HEK293 (cell line): ENCODE measurements around the gene B4GALNT3.

Source experiments
- CTCF ChIA-PET: fragments of 350-600 bp; formaldehyde crosslinking; extraction: SDS; loops from one replicate; lab custom pipeline; 2021; ENCODE audit warnings: antibody characterized with exemption; lab: Yijun Ruan, JAX
- POLR2A ChIA-PET: fragments of 300-600 bp; formaldehyde crosslinking; extraction: SDS; loops from one replicate; lab custom pipeline; 2020; ENCODE audit warnings: antibody characterized with exemption, inconsistent platforms; lab: Yijun Ruan, JAX
- H3K27ac ChIP-seq: fragments of 200-500 bp; sonication (Bioruptor generic); 2 replicates; pipeline ENCODE4 v1.5.1; 2014; ENCODE audit warnings: low read depth, low read length, control low read depth, inconsistent platforms; ENCODE audit errors: extremely low read depth
- H3K36me3 ChIP-seq, 2 experiments: fragments of 200-500 bp in 1 of 2; sonication (Bioruptor generic) in 1 of 2; 1 replicate in 1 of 2; 2 replicates in 1 of 2; pipeline ENCODE4 v1.5.1; 2014 to 2017; ENCODE audit warnings: inconsistent platforms in 2 of 2, low read length in 2 of 2; ENCODE audit not compliant: control insufficient read depth in 2 of 2, insufficient read depth in 1 of 2
- H3K4me1 ChIP-seq: fragments of 200-500 bp; sonication (Bioruptor generic); 2 replicates; pipeline ENCODE4 v1.5.1; 2014; ENCODE audit warnings: mild to moderate bottlenecking, low read length, inconsistent platforms; ENCODE audit not compliant: control insufficient read depth, insufficient read depth
- H3K4me3 ChIP-seq: 2 replicates; pipeline ENCODE4 v1.5.1; 2011; ENCODE audit warnings: low read depth, mild to moderate bottlenecking, control low read depth, low read length, moderate library complexity
- H3K9me3 ChIP-seq: fragments of 200-500 bp; sonication (Bioruptor generic); 2 replicates; pipeline ENCODE4 v1.5.1; 2014; ENCODE audit warnings: low read depth, low read length, inconsistent platforms; ENCODE audit not compliant: control insufficient read depth, insufficient read depth
- BCL11A ChIP-seq: fragments of 450-650 bp; formaldehyde crosslinking; IDR thresholded peaks from 2 replicates; pipeline ENCODE4 v1.5.1; 2016; ENCODE audit warnings: low read depth, missing biosample characterization, missing genetic modification characterization
- FEZF1 ChIP-seq: fragments of 450-650 bp; formaldehyde crosslinking; IDR thresholded peaks from 2 replicates; pipeline ENCODE4 v1.5.1; 2016; ENCODE audit warnings: missing biosample characterization, missing genetic modification characterization
- GLIS1 ChIP-seq: fragments of 450-650 bp; formaldehyde crosslinking; IDR thresholded peaks from 2 replicates; pipeline ENCODE4 v1.5.1; 2016; ENCODE audit warnings: missing biosample characterization, missing genetic modification characterization
- OSR2 ChIP-seq: fragments of 450-650 bp; formaldehyde crosslinking; IDR thresholded peaks from 2 replicates; pipeline ENCODE4 v1.5.1; 2016; ENCODE audit warnings: missing biosample characterization, missing genetic modification characterization
- SCRT1 ChIP-seq: fragments of 450-650 bp; formaldehyde crosslinking; IDR thresholded peaks from 2 replicates; pipeline ENCODE4 v1.5.1; 2016; ENCODE audit warnings: missing biosample characterization, missing genetic modification characterization, borderline replicate concordance
- SCRT2 ChIP-seq: fragments of 450-650 bp; formaldehyde crosslinking; IDR thresholded peaks from 2 replicates; pipeline ENCODE4 v1.5.1; 2016; ENCODE audit warnings: missing biosample characterization, missing genetic modification characterization
- SP2 ChIP-seq: fragments of 450-650 bp; formaldehyde crosslinking; IDR thresholded peaks from 2 replicates; pipeline ENCODE4 v1.5.1; 2016; ENCODE audit warnings: missing biosample characterization, missing genetic modification characterization
- SP3 ChIP-seq: fragments of 450-650 bp; formaldehyde crosslinking; IDR thresholded peaks from 2 replicates; pipeline ENCODE4 v1.5.1; 2016; ENCODE audit warnings: missing biosample characterization, missing genetic modification characterization
- SP7 ChIP-seq: fragments of 450-650 bp; formaldehyde crosslinking; IDR thresholded peaks from 2 replicates; pipeline ENCODE4 v1.5.1; 2016; ENCODE audit warnings: missing biosample characterization, missing genetic modification characterization
- TCF7L2 ChIP-seq: IDR thresholded peaks from 2 replicates; pipeline ENCODE4 v1.6.1; 2011; ENCODE audit warnings: low read depth, mild to moderate bottlenecking, inconsistent platforms, low read length, moderate library complexity, borderline replicate concordance
- TRIM28 ChIP-seq: IDR thresholded peaks from 2 replicates; pipeline ENCODE4 v1.6.1; 2011; ENCODE audit warnings: low read length, control low read depth, borderline replicate concordance
- YY2 ChIP-seq: fragments of 450-650 bp; formaldehyde crosslinking; IDR thresholded peaks from 2 replicates; pipeline ENCODE4 v1.5.1; 2016; ENCODE audit warnings: missing biosample characterization, missing genetic modification characterization
- ZBTB20 ChIP-seq: fragments of 450-650 bp; formaldehyde crosslinking; IDR thresholded peaks from 2 replicates; pipeline ENCODE4 v1.5.1; 2016; ENCODE audit warnings: missing biosample characterization, missing genetic modification characterization
- ZBTB8A ChIP-seq: fragments of 450-650 bp; formaldehyde crosslinking; IDR thresholded peaks from 2 replicates; pipeline ENCODE4 v1.5.1; 2016; ENCODE audit warnings: missing biosample characterization, missing genetic modification characterization
- ZFP3 ChIP-seq: fragments of 450-650 bp; formaldehyde crosslinking; IDR thresholded peaks from 2 replicates; pipeline ENCODE4 v1.5.1; 2016; ENCODE audit warnings: low read depth, missing biosample characterization, missing genetic modification characterization
- ZIC2 ChIP-seq: fragments of 450-650 bp; formaldehyde crosslinking; IDR thresholded peaks from 2 replicates; pipeline ENCODE4 v1.5.1; 2016; ENCODE audit warnings: missing biosample characterization, missing genetic modification characterization
- ZNF10 ChIP-seq: fragments of 450-650 bp; formaldehyde crosslinking; IDR thresholded peaks from 2 replicates; pipeline ENCODE4 v1.5.1; 2017; ENCODE audit warnings: missing biosample characterization, missing genetic modification characterization
- ZNF114 ChIP-seq: fragments of 450-650 bp; formaldehyde crosslinking; IDR thresholded peaks from 2 replicates; pipeline ENCODE4 v1.5.0; 2017; ENCODE audit warnings: missing biosample characterization, missing genetic modification characterization
- ZNF2 ChIP-seq: fragments of 450-650 bp; formaldehyde crosslinking; IDR thresholded peaks from 2 replicates; pipeline ENCODE4 v1.5.1; 2016; ENCODE audit warnings: missing biosample characterization, missing genetic modification characterization
- ZNF223 ChIP-seq: fragments of 450-650 bp; formaldehyde crosslinking; IDR thresholded peaks from 2 replicates; pipeline ENCODE4 v1.5.1; 2016; ENCODE audit warnings: missing biosample characterization, missing genetic modification characterization
- ZNF266 ChIP-seq: fragments of 450-650 bp; formaldehyde crosslinking; IDR thresholded peaks from 2 replicates; pipeline ENCODE4 v1.5.1; 2016; ENCODE audit warnings: missing biosample characterization, missing genetic modification characterization, low read depth
- ZNF324 ChIP-seq: fragments of 450-650 bp; formaldehyde crosslinking; IDR thresholded peaks from 2 replicates; pipeline ENCODE4 v1.5.1; 2016; ENCODE audit warnings: missing biosample characterization, missing genetic modification characterization
- ZNF423 ChIP-seq: fragments of 450-650 bp; formaldehyde crosslinking; IDR thresholded peaks from 2 replicates; pipeline ENCODE4 v1.5.1; 2016; ENCODE audit warnings: missing biosample characterization, missing genetic modification characterization
- ZNF433 ChIP-seq: fragments of 450-650 bp; formaldehyde crosslinking; IDR thresholded peaks from 2 replicates; pipeline ENCODE4 v1.5.1; 2016; ENCODE audit warnings: missing biosample characterization, missing genetic modification characterization, low read depth
- ZNF548 ChIP-seq: fragments of 450-650 bp; formaldehyde crosslinking; IDR thresholded peaks from 2 replicates; pipeline ENCODE4 v1.5.1; 2016; ENCODE audit warnings: missing biosample characterization, missing genetic modification characterization
- ZNF585B ChIP-seq: fragments of 450-650 bp; formaldehyde crosslinking; IDR thresholded peaks from 2 replicates; pipeline ENCODE4 v1.5.1; 2016; ENCODE audit warnings: missing biosample characterization, missing genetic modification characterization
- ZNF658 ChIP-seq: fragments of 450-650 bp; formaldehyde crosslinking; IDR thresholded peaks from 2 replicates; pipeline ENCODE4; 2016; ENCODE audit warnings: missing biosample characterization, missing genetic modification characterization
- ZNF660 ChIP-seq: fragments of 450-650 bp; IDR thresholded peaks from 2 replicates; pipeline ENCODE4 v1.5.1; 2018; ENCODE audit warnings: missing biosample characterization, mild to moderate bottlenecking, missing genetic modification characterization
- ZNF677 ChIP-seq: fragments of 450-650 bp; IDR thresholded peaks from 2 replicates; pipeline ENCODE4 v1.5.0; 2018; ENCODE audit warnings: missing biosample characterization, mild to moderate bottlenecking, missing genetic modification characterization, moderate library complexity
- ZSCAN23 ChIP-seq: fragments of 450-650 bp; formaldehyde crosslinking; IDR thresholded peaks from 2 replicates; pipeline ENCODE4 v1.5.1; 2016; ENCODE audit warnings: missing biosample characterization, missing genetic modification characterization
- TF ChIP-seq, protein P1 (sequence below): IDR thresholded peaks from 2 replicates; pipeline ENCODE4 v1.6.1; 2011; ENCODE audit warnings: mild to moderate bottlenecking, low read depth, low read length, borderline replicate concordance
- TF ChIP-seq, protein P2 (sequence below): fragments of 450-650 bp; formaldehyde crosslinking; optimal IDR thresholded peaks from 2 replicates; pipeline ENCODE3; 2016; ENCODE audit warnings: missing biosample characterization, mild to moderate bottlenecking, missing genetic modification characterization

Gene B4GALNT3

GRCh38 chr12:501722-502447 lies 42.1 kb downstream of the B4GALNT3 start:
- no peak overlapping the region for H3K27ac ChIP-seq
- no peaks in the 10 kb centered on the region; a peak in 1 of 3 replicates for H3K36me3 ChIP-seq
- TF ChIP-seq SCRT2 (tag by site-specific recombination): peak; percentile 94
- peak; percentile 41 for TF ChIP-seq GLIS1
- TF ChIP-seq FEZF1 (tag by site-specific recombination): no peak
- peak; percentile 44; the same call in 1 of the 2 replicates for TF ChIP-seq ZNF423 (tag by site-specific recombination)
- TF ChIP-seq SCRT1: peak; percentile 63
- no peak for TF ChIP-seq BCL11A (tag by site-specific recombination)
- peak; percentile 27; the same call in 1 of the 2 replicates for TF ChIP-seq ZBTB8A (tag by site-specific recombination)
- TF ChIP-seq ZNF10: peak; percentile 32; the same call in 1 of the 2 replicates
- peak; percentile 91 for TF ChIP-seq ZIC2
- ChIA-PET POLR2A (no interaction called here), CTCF (interaction anchor here (0.6 to 2.1 kb wide), 5 partner anchors 12 to 293 kb away, joined by 3 to 5 read pairs (median 3); no protein-coding TSS in a partner anchor)
- H3K9me3 ChIP-seq: no peaks in the 10 kb centered on the region
- H3K4me3 ChIP-seq: no peak overlapping the region
- H3K4me1 ChIP-seq: peaks cover 16% of the 10 kb centered on the region

DNA sequence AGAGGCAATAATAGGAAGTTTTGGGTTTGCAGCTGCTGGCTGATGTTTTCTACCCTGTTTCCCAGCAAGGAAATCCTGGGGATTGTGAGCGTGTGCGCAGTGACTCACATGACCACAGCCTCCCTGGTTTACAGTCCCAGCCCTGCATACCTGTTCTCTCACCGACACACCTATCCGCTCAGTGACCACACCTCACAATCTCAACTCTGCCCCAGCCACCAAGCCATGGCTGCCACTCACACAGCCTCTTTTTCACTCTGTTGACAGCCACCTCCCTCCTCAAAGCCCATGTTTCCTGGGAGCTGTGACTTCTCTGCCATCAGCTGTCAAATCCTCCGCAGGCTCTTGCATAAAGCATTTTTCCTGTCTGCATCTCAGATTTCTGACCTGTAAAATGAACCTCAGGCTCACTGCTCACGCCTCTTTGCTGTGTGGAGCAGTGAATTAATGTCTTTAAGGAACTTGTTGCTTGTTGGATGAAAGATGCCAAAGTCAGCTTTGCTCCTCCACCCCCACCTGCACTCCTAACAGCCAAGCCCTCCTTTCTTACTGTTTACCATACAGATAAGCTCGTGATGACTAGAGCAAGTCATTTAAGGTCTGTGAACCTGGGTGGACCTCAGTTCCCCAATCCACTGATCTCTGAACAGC lies 43.5 kb downstream of the B4GALNT3 start:
- TF ChIP-seq ZNF658 (tag by site-specific recombination) (no peak), ZNF223 (tag by site-specific recombination) (no peak), TRIM28 (peak; percentile 42; the same call in 1 of the 2 replicates), ZNF677 (tag by site-specific recombination) (no peak), SCRT2 (tag by site-specific recombination) (peak; percentile 73), ZNF266 (tag by site-specific recombination) (no peak), OSR2 (tag by site-specific recombination) (no peak), ZNF2 (tag by site-specific recombination) (no peak), ZNF324 (tag by site-specific recombination) (no peak), TCF7L2 (no peak), SP7 (tag by site-specific recombination) (0 out of 2 replicates have a peak, but pooled peaks have one; percentile 11), ZNF548 (no peak), SP3 (no peak), YY2 (tag by site-specific recombination) (no peak), ZNF660 (no peak), ZSCAN23 (no peak), ZBTB20 (no peak), SCRT1 (peak; percentile 89), SP2 (no peak), ZNF114 (tag by site-specific recombination) (no peak), ZNF585B (tag by site-specific recombination) (no peak), ZFP3 (tag by site-specific recombination) (no peak), ZNF433 (tag by site-specific recombination) (no peak)
- TF ChIP-seq, protein P1, sequence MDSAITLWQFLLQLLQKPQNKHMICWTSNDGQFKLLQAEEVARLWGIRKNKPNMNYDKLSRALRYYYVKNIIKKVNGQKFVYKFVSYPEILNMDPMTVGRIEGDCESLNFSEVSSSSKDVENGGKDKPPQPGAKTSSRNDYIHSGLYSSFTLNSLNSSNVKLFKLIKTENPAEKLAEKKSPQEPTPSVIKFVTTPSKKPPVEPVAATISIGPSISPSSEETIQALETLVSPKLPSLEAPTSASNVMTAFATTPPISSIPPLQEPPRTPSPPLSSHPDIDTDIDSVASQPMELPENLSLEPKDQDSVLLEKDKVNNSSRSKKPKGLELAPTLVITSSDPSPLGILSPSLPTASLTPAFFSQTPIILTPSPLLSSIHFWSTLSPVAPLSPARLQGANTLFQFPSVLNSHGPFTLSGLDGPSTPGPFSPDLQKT: no peak
- TF ChIP-seq, protein P2, sequence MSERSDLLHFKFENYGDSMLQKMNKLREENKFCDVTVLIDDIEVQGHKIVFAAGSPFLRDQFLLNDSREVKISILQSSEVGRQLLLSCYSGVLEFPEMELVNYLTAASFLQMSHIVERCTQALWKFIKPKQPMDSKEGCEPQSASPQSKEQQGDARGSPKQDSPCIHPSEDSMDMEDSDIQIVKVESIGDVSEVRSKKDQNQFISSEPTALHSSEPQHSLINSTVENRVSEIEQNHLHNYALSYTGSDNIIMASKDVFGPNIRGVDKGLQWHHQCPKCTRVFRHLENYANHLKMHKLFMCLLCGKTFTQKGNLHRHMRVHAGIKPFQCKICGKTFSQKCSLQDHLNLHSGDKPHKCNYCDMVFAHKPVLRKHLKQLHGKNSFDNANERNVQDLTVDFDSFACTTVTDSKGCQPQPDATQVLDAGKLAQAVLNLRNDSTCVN (tag by site-specific recombination): no peak
- Histone ChIP-seq H3K9me3 (no peaks in the 10 kb centered on the region), H3K4me1 (peaks cover 16% of the 10 kb centered on the region), H3K36me3 (no peaks in the 10 kb centered on the region; a peak in 1 of 3 replicates), H3K27ac (no peak overlapping the region), H3K4me3 (no peak overlapping the region)
- CTCF ChIA-PET: interaction anchor here (0.6 to 2.1 kb wide), 3 partner anchors 36 to 60 kb away, joined by 4 to 5 read pairs (median 5); no protein-coding TSS in a partner anchor
- POLR2A ChIA-PET: no interaction called here
